ENCODE data around the gene CHCHD6. TPM values are rescaled to one million over a fixed set of nuclear protein-coding genes. Genes with fewer than 3 reads are reported as not detected.

Gene CHCHD6
- total RNA-seq, 4 donors from 2014 or later: 7.5 to 21.9 (median 16.3) TPM

DNA sequence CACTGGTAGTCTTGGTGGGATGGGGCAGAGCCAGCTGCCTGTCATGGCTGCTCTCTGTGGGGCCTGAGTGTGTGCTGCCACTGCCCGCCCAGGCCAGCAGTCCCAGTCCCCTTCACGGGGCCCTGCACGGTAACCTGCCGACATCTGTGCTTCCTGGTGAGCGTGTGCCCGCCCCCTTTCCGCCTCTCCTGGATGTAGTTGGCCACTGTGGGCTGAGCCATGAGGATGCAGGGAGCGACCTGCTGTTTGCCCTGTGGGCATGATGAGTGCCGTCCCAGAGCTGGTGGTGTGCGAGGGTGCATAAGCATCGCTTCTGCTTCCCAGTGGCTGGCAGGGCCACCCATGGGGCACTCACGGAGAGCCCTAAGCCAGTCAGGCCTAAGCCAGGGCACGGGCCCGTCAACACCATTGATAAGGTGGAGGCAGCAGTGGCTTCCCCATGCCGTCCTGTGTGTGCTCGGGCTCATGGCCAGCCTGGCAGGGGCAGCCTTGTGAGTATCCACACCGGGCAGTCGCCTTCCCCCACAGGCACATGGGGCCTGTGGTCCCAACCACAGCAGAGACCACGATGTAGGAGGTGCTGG, 293.5 kb downstream of the CHCHD6 start:
- H3K36me3 ChIP-seq: peaks cover 0 to 21% (median 0%) of the 10 kb centered on the region in 3 donors
- intact Hi-C loops (cut with DNase I): no loop called here
- TF ChIP-seq POLR2A (IDR thresholded peaks at IDR 0.05): no peak
- no peak for TF ChIP-seq CTCF (IDR thresholded peaks at IDR 0.05)
- H3K27me3 ChIP-seq: no peaks in the 10 kb centered on the region
- 94 to 100% methylated on average over 1 to 6 of the region's 19 CpGs for WGBS, 2 donors
- peaks cover 25 to 82% (median 44%) of the 10 kb centered on the region in 3 donors for H3K4me1 ChIP-seq
- no peaks in the 10 kb centered on the region for H3K9me3 ChIP-seq
- DNase-seq: no peak
- H3K4me3 ChIP-seq: no peak overlapping the region
- no peak overlapping the region for H3K27ac ChIP-seq

DNA sequence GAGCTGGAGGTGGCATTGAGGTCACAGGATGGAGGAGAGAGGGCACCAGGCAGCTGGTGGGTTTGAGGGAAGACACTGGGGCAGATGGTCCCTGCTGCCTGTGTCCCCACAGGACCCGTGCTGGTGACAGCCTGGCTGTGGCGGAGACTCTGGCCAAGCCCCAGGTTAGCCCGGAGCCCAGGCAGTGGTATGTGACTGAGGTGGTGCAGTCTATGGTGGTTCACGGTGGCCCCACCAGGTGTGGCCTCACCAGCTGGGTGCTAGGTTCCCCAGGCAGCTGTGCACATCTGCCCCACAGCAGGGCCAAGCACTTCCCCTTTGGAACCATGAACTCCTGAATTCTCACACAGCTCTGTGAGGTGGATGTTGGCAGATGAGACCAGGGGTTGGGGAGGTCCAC, 294.3 kb downstream of the CHCHD6 start:
- DNase-seq: no peak

GRCh38 chr3:126998728-126999127, 294.7 kb downstream of the CHCHD6 start:
- intact Hi-C loops (cut with DNase I): no loop called here
- Histone ChIP-seq H3K9me3 (no peaks in the 10 kb centered on the region), H3K4me1 (peaks cover 27 to 82% (median 51%) of the 10 kb centered on the region in 3 donors), H3K36me3 (peaks cover 0 to 22% (median 0%) of the 10 kb centered on the region in 3 donors), H3K27me3 (no peaks in the 10 kb centered on the region), H3K27ac (peak overlapping the region in 1 of 4 donors; percentile 28), H3K4me3 (no peak overlapping the region)
- WGBS, 2 donors: no CpG with 5 or more reads among the region's 3 CpGs
- TF ChIP-seq CTCF (IDR thresholded peaks at IDR 0.05) (no peak), POLR2A (IDR thresholded peaks at IDR 0.05) (no peak)
- DNase-seq: no peak

More for the DNA sequence above, 294.3 kb downstream of the CHCHD6 start:
- H3K4me1 ChIP-seq: peaks cover 29 to 82% (median 48%) of the 10 kb centered on the region in 3 donors
- peak overlapping the region in 1 of 4 donors; percentile 28 for H3K27ac ChIP-seq
- 60% methylated on average over 3 of the region's 4 CpGs; no CpG with 5 or more reads in 1 of the 2 donors for WGBS, 2 donors
- TF ChIP-seq POLR2A (IDR thresholded peaks at IDR 0.05): no peak
- TF ChIP-seq CTCF (IDR thresholded peaks at IDR 0.05): no peak
- no peaks in the 10 kb centered on the region for H3K27me3 ChIP-seq
- no peak overlapping the region for H3K4me3 ChIP-seq
- no peaks in the 10 kb centered on the region for H3K9me3 ChIP-seq
- H3K36me3 ChIP-seq: peaks cover 0 to 21% (median 0%) of the 10 kb centered on the region in 3 donors
- intact Hi-C loops (cut with DNase I): no loop called here

DNA sequence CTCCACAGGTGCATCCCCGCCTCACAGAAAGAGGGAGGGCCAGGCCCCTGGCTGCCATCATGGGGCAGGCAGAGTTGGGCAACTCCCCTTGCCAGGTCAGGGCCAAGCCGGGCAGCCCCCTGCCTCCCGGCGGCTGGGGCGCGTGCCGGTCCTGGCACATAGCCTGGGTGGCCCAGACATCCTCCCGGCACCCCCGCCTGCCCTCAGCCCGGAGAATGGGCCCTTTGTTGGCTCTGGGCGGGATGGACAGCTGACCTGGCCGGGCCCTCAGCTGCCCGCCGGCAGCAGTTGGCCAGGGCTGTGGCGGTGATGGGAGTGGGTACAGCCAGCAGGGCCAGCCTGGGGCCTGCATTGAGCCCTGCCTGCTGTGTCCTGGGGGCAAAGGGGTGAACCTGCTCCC, 295.3 kb downstream of the CHCHD6 start:
- no CpG with 5 or more reads among the region's 15 CpGs for WGBS, 2 donors

More for the DNA sequence above, 295.3 kb downstream of the CHCHD6 start:
- Histone ChIP-seq H3K4me1 (peaks cover 20 to 82% (median 45%) of the 10 kb centered on the region in 3 donors), H3K9me3 (no peaks in the 10 kb centered on the region), H3K27ac (no peak overlapping the region), H3K36me3 (peaks cover 0 to 22% (median 0%) of the 10 kb centered on the region in 3 donors), H3K27me3 (no peaks in the 10 kb centered on the region), H3K4me3 (no peak overlapping the region)
- intact Hi-C loops (cut with DNase I): no loop called here
- no peak for DNase-seq
- no peak for TF ChIP-seq POLR2A (IDR thresholded peaks at IDR 0.05)
- no peak for TF ChIP-seq CTCF (IDR thresholded peaks at IDR 0.05)
